Measurements from ENCODE around the gene KRT15. TPM values are rescaled to one million over a fixed set of nuclear protein-coding genes. Genes with fewer than 3 reads are reported as not detected.

The KRT15 gene
- total RNA-seq, 1 donor from 2014 or later: 0.32 TPM

DNA sequence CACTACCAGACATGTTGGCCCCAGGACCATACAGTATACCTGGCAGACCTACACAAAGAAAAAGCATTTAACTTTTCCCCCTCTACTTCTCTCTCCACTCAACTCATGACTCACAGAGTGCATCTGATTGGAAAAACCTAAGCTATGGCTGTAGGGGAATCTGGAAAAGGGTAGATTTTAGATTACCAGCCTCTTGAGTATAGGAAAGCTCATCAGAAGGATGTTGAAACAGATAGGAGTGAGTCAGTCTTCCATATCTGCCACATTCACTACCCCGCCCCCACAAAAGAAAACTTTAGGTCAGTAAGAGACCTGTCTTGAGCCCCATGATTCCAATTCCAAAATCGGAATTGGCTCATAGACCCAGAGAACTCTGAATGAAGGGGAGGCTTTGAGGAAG, 40.9 kb upstream of the KRT15 start:
- Histone ChIP-seq H3K36me3 (no peaks in the 10 kb centered on the region), H3K4me1 (no peaks in the 10 kb centered on the region), H3K27me3 (no peaks in the 10 kb centered on the region), H3K4me3 (no peak overlapping the region), H3K9me3 (no peaks in the 10 kb centered on the region), H3K27ac (no peak overlapping the region)
- TF ChIP-seq CTCF (IDR thresholded peaks at IDR 0.05): no peak
- intact Hi-C loops (cut with DNase I): no loop called here
- DNase-seq (ENCODE audit: low spot score in 2 of 2): no peak

DNA sequence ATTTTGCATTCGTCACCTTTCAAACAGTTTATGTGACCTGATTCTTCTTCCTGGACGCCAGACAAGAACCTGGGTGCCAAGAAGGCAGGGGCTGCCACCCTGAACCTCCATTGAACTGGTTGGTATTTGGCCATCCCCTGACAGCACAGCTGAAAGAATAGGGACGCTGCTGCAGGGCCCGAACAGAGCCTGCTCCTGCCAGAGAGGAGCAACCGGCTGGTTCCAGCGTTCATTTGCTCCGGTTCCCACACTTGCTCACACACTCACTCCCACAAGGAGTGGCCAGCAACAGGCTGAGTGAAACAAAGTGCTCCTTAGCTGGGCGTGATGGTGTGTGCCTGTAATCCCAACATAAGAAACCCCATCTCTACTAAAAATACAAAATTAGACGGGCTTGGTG, 38.2 kb upstream of the KRT15 start:
- Histone ChIP-seq H3K4me1 (no peaks in the 10 kb centered on the region), H3K27me3 (no peaks in the 10 kb centered on the region), H3K9me3 (no peaks in the 10 kb centered on the region), H3K27ac (no peak overlapping the region), H3K36me3 (no peaks in the 10 kb centered on the region), H3K4me3 (no peak overlapping the region)
- DNase-seq (ENCODE audit: low spot score in 2 of 2): no peak
- intact Hi-C loops (cut with DNase I): no loop called here
- TF ChIP-seq CTCF (IDR thresholded peaks at IDR 0.05): no peak

DNA sequence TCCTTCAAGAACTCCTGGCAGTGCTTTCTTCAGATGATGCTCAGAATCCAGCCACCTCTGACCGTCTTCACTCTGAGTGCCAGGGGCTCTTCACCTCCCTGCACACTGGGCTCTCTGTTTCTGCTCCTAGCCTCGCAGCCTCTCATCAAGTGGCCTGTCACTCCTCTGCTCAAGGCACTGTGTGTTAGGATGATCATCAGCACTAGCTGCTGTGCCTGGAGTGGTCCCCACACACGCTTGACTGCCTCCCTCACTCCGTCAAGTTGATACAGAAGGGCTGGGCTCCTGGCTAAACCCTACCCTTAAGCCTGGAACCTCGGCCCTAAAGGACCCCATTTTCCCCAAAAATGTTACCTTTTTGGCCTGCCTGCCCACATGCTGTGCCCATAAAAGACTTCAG, 37.6 kb upstream of the KRT15 start:
- H3K27ac ChIP-seq: no peak overlapping the region
- TF ChIP-seq CTCF (IDR thresholded peaks at IDR 0.05): no peak
- H3K9me3 ChIP-seq: no peaks in the 10 kb centered on the region
- no peak for DNase-seq (ENCODE audit: low spot score in 2 of 2)
- intact Hi-C loops (cut with DNase I): no loop called here
- H3K27me3 ChIP-seq: no peaks in the 10 kb centered on the region
- H3K4me1 ChIP-seq: no peaks in the 10 kb centered on the region
- H3K4me3 ChIP-seq: no peak overlapping the region
- no peaks in the 10 kb centered on the region for H3K36me3 ChIP-seq

- Histone ChIP-seq H3K27me3 (no peaks in the 10 kb centered on the region), H3K9me3 (no peaks in the 10 kb centered on the region), H3K4me1 (no peaks in the 10 kb centered on the region), H3K27ac (no peak overlapping the region), H3K36me3 (no peaks in the 10 kb centered on the region), H3K4me3 (no peak overlapping the region)
- no peak for TF ChIP-seq CTCF (IDR thresholded peaks at IDR 0.05)
- intact Hi-C loops (cut with DNase I): no loop called here
- no peak for DNase-seq (ENCODE audit: low spot score in 2 of 2)
Measured at GRCh38 chr17:41555105-41555887, 36.6 kb upstream of the KRT15 start.

- H3K4me1 ChIP-seq: peaks cover 0 to under 1% of the 10 kb centered on the region in 2 donors
- no peak overlapping the region for H3K4me3 ChIP-seq
- H3K36me3 ChIP-seq: no peaks in the 10 kb centered on the region
- intact Hi-C loops (cut with DNase I): no loop called here
- H3K27ac ChIP-seq: no peak overlapping the region
- TF ChIP-seq CTCF (IDR thresholded peaks at IDR 0.05): no peak
- H3K27me3 ChIP-seq: no peaks in the 10 kb centered on the region
- no peaks in the 10 kb centered on the region for H3K9me3 ChIP-seq
- no peak for DNase-seq (ENCODE audit: low spot score in 2 of 2)
Measured at GRCh38 chr17:41553987-41554680, 35.4 kb upstream of the KRT15 start.
